Endodermal cell (in vitro differentiated cells): ENCODE data around the gene SH2D1A. TPM values are rescaled to one million over a fixed set of nuclear protein-coding genes. Genes with fewer than 3 reads are reported as not detected.

ENCODE experiments used
- DNase-seq: peaks from one replicate; pipeline ENCODE4 v3.0.0-alpha.2; 2017
- H3K27ac ChIP-seq: 2 replicates; pipeline ENCODE4 v1.5.1; 2013; ENCODE audit warnings: mild to moderate bottlenecking, low read depth, low read length, moderate library complexity
- H3K27me3 ChIP-seq: 2 replicates; pipeline ENCODE4 v1.6.1; 2013; ENCODE audit warnings: mild to moderate bottlenecking, low read length, moderate library complexity; ENCODE audit not compliant: insufficient read depth, control insufficient read depth, poor library complexity, severe bottlenecking
- H3K36me3 ChIP-seq: 2 replicates; pipeline ENCODE4 v1.7.0; 2013; ENCODE audit warnings: mild to moderate bottlenecking, low read length, moderate library complexity; ENCODE audit not compliant: control insufficient read depth, insufficient read depth
- H3K4me1 ChIP-seq: one replicate; pipeline ENCODE4 v1.7.0; 2013; ENCODE audit warnings: low read length; ENCODE audit not compliant: control insufficient read depth, insufficient read depth
- H3K4me3 ChIP-seq: 2 replicates; pipeline ENCODE4 v1.5.1; 2013; ENCODE audit warnings: mild to moderate bottlenecking, low read length, moderate library complexity
- H3K9ac ChIP-seq: 2 replicates; pipeline ENCODE4 v1.6.1; 2013; ENCODE audit warnings: mild to moderate bottlenecking, low read length, moderate library complexity; ENCODE audit not compliant: poor library complexity, severe bottlenecking; ENCODE audit errors: extremely low read depth
- H3K9me3 ChIP-seq: 2 replicates; pipeline ENCODE4 v1.6.1; 2013; ENCODE audit warnings: mild to moderate bottlenecking, low read length, moderate library complexity; ENCODE audit not compliant: control insufficient read depth
- H3K27ac Mint-ChIP-seq: 2 replicates; pipeline ENCODE4 v1.8.0; 2020; ENCODE audit warnings: mixed read lengths
- H3K27me3 Mint-ChIP-seq: 2 replicates; pipeline ENCODE4 v1.8.0; 2021; ENCODE audit warnings: mild to moderate bottlenecking, mixed read lengths; ENCODE audit not compliant: insufficient read depth
- H3K36me3 Mint-ChIP-seq: 2 replicates; pipeline ENCODE4 v1.8.0; 2020; ENCODE audit warnings: low read depth, mixed read lengths
- H3K4me1 Mint-ChIP-seq: 2 replicates; pipeline ENCODE4 v1.8.0; 2020; ENCODE audit warnings: mixed read lengths
- H3K4me3 Mint-ChIP-seq: 2 replicates; pipeline ENCODE4 v1.8.0; 2020; ENCODE audit warnings: mild to moderate bottlenecking, moderate library complexity, mixed read lengths
- H3K9me3 Mint-ChIP-seq: 2 replicates; pipeline ENCODE4 v1.8.0; 2020; ENCODE audit warnings: mild to moderate bottlenecking, mixed read lengths
- CTCF ChIP-seq: fragments of 200-600 bp; sonication (generic); conservative IDR thresholded peaks from 2 replicates; pipeline ENCODE4 v1.5.0; 2021; ENCODE audit warnings: antibody characterized with exemption, mild to moderate bottlenecking
- WGBS, 2 experiments: methylation state at CpG; one replicate each; pipeline versions ENCODE4 v1.1.5 to v1.1.7; 2013; ENCODE audit warnings: missing lambda C conversion rate in 2 of 2, mixed read lengths in 1 of 2; ENCODE audit not compliant: insufficient coverage in 1 of 2, insufficient read length in 1 of 2; 5-methylcytosine and 5-hydroxymethylcytosine counted together
- total RNA-seq, 2 donors: library from RNA; stranded (reverse); fragmentation: NEBNext Ultra II Directional in 1 of 2; extraction: Animal tissue kit (Norgen Biotek cat#: 25700) in 1 of 2; gene quantifications; 2 replicates in 1 of 2; 3 replicates in 1 of 2; pipeline ENCODE4 v1.2.1, GENCODE V29; 2021

SH2D1A gene
- total RNA-seq, 2 donors from 2014 or later = not detected

- no peak for DNase-seq
- Histone ChIP-seq H3K27me3 (no peaks in the 10 kb centered on the region), H3K27ac (no peak overlapping the region), H3K9ac (no peak overlapping the region), H3K4me3 (no peak overlapping the region), H3K4me1 (no peaks in the 10 kb centered on the region), H3K9me3 (no peaks in the 10 kb centered on the region), H3K36me3 (no peaks in the 10 kb centered on the region)
- peaks cover 4% of the 10 kb centered on the region for H3K27me3 Mint-ChIP-seq
- peaks cover 4% of the 10 kb centered on the region for H3K9me3 Mint-ChIP-seq
- no peak for TF ChIP-seq CTCF
- H3K36me3 Mint-ChIP-seq = no peaks in the 10 kb centered on the region
- no peaks in the 10 kb centered on the region for H3K4me1 Mint-ChIP-seq
- no peak overlapping the region for H3K4me3 Mint-ChIP-seq
- 95% methylated on average over 5 of the region's 6 CpGs; no CpG with 5 or more reads in 1 of the 2 experiments for WGBS, 2 experiments
- no peak overlapping the region for H3K27ac Mint-ChIP-seq
Observed at GRCh38 chrX:124413244-124413643, 66.9 kb downstream of the SH2D1A start.

- H3K27me3 Mint-ChIP-seq = peaks cover 4% of the 10 kb centered on the region
- Histone ChIP-seq H3K36me3 (no peaks in the 10 kb centered on the region), H3K27me3 (no peaks in the 10 kb centered on the region), H3K4me1 (no peaks in the 10 kb centered on the region), H3K4me3 (no peak overlapping the region), H3K27ac (no peak overlapping the region), H3K9ac (no peak overlapping the region), H3K9me3 (no peaks in the 10 kb centered on the region)
- TF ChIP-seq CTCF = no peak
- no peaks in the 10 kb centered on the region for H3K4me1 Mint-ChIP-seq
- 87% methylated on average over 5 of the region's 5 CpGs; no CpG with 5 or more reads in 1 of the 2 experiments for WGBS, 2 experiments
- H3K27ac Mint-ChIP-seq = no peak overlapping the region
- H3K9me3 Mint-ChIP-seq = peaks cover 4% of the 10 kb centered on the region
- DNase-seq = no peak
- H3K36me3 Mint-ChIP-seq = no peaks in the 10 kb centered on the region
- no peak overlapping the region for H3K4me3 Mint-ChIP-seq
Observed at GRCh38 chrX:124414281-124414680, 67.9 kb downstream of the SH2D1A start.

- H3K36me3 ChIP-seq = no peaks in the 10 kb centered on the region
- no peak for TF ChIP-seq CTCF
- Mint-ChIP-seq H3K4me1 (peaks cover 3% of the 10 kb centered on the region), H3K27ac (no peak overlapping the region), H3K27me3 (peaks cover 4% of the 10 kb centered on the region), H3K9me3 (peaks cover 4% of the 10 kb centered on the region), H3K36me3 (no peaks in the 10 kb centered on the region), H3K4me3 (no peak overlapping the region)
- H3K27me3 ChIP-seq = no peaks in the 10 kb centered on the region
- H3K9ac ChIP-seq = no peak overlapping the region
- no peak for DNase-seq
- H3K27ac ChIP-seq = no peak overlapping the region
- 93 to 94% methylated on average over 3 to 5 of the region's 5 CpGs for WGBS, 2 experiments
- no peaks in the 10 kb centered on the region for H3K9me3 ChIP-seq
- H3K4me3 ChIP-seq = no peak overlapping the region
- no peaks in the 10 kb centered on the region for H3K4me1 ChIP-seq
Observed at GRCh38 chrX:124415115-124415800, 68.9 kb downstream of the SH2D1A start.
